HG03175 (cell line): ENCODE results near the gene WIF1.

Source experiments
- ATAC-seq: cut with Tn5 transposase; IDR thresholded peaks from one replicate; pipeline ENCODE4 v1.9.1; 2021; ENCODE audit warnings: mild to moderate bottlenecking, moderate library complexity; ENCODE audit not compliant: unreplicated experiment

Gene WIF1

DNA sequence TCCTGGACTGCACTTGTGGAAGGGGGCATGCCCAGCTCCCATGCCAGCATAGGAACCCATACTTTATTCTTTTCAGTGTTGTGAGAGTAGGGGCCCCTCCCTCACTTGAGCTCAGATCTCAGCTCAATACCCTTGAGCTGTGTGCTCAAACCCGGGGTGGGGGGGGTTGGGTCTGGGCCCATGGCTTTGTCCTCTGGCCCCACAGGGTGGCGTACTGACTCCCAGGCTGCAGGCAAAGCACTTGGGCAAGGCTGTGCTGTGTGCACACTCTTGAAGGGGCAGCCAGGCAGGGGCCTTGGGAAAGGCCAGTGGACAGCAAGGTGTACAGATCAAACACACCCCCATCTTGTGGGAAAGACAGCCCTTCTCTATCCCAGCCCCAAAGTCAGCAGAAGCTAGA lies 81.8 kb downstream of the WIF1 start:
- no peak for ATAC-seq

DNA sequence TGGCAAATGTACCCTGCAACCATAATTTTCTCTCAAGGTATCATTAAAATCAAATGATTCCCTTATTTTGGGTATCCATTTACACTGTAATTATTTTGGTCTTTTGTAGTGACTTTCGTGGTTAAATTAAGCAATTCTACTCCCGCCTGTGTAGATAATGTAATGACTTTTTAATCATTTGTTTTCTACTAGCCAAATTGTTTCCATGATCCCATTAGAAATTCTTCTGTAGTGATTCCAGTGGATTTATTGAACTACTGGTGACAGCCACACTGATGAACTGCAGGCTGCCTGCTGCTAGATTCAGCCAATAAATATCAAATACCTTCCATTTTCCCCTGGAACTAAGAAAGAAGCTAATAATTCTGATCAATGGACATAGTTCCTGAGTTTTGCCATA lies 96.0 kb downstream of the WIF1 start:
- no peak for ATAC-seq

DNA sequence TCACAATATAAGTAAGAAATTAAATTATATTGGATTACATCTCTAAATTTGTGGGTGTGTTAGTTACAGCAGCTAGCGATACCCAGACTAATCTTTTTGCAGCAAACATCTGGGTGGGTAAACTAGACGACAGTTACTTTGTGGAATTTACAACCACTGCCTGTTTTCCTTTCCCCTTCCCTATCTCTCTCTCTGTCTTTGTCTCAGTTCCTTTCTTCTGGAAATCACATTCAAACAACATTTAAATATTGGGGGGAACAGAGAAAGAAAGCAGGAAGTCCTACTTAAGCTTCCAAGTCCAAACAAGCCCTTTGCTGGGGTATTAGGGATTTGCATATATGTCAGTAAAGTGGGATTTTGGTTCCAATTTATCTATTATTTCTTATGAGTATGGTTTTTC lies 97.6 kb downstream of the WIF1 start:
- no peak for ATAC-seq

DNA sequence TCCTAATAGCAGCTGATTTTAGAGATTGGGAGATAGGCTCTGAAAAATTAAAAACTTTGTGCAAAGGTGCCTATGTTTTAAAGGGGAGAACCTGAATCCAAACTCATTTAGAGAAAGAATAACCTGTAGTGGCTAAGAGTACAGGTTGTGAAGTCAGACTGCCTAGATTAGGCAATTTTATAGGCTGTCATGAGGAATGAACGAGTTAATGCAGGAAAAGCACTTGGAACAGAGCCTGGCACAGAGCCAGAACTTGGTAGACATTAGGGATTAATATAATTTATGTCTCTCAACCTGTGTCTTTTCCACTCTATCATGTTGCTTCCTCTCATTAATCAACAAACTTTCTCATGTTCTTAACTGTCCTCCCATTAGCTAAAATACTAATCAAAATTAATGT lies 98.1 kb downstream of the WIF1 start:
- ATAC-seq, result no peak

DNA sequence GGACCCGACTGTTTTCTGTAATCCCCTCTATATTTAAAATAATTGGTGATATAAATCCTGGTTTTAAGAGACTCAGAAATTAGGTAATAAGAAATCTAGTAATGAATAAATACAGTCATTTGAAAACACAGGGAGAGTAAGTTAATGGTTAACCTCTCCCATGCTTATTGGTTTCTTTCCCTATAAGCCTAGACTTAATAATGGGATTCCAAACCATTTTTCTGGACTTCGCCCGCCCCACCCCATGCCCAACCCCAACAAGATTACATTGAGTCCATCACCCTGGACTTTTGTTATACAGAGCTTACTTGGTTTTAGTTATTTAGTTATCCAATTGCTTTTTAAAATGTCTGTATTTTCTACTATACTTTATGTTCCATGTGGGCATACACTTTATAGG lies 98.7 kb downstream of the WIF1 start:
- no peak for ATAC-seq

DNA sequence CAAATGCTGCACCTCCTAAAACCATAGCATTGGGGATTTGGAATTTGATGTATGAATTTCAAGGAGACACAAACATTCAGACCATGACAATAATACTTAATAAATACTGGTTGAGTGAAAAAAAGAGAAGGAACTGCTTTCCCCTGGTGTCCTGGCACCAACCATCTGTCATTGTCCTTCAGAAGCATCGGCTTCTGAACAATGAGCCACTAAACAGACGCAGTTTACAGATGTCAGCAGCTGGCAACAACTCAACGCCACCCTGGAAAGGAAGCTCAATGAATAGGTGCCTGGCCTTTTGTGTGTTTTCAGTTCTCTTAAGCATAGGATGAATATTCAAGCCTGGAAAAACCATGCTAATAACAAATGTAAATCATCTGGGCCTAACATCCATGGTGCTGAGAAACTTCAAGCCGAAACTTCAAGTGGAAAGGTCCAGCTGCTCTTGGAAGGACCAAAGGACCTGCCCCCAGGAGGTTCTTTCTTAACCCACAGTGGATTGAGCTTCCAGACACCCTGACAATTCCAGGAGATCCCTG lies 101.3 kb downstream of the WIF1 start:
- no peak for ATAC-seq

DNA sequence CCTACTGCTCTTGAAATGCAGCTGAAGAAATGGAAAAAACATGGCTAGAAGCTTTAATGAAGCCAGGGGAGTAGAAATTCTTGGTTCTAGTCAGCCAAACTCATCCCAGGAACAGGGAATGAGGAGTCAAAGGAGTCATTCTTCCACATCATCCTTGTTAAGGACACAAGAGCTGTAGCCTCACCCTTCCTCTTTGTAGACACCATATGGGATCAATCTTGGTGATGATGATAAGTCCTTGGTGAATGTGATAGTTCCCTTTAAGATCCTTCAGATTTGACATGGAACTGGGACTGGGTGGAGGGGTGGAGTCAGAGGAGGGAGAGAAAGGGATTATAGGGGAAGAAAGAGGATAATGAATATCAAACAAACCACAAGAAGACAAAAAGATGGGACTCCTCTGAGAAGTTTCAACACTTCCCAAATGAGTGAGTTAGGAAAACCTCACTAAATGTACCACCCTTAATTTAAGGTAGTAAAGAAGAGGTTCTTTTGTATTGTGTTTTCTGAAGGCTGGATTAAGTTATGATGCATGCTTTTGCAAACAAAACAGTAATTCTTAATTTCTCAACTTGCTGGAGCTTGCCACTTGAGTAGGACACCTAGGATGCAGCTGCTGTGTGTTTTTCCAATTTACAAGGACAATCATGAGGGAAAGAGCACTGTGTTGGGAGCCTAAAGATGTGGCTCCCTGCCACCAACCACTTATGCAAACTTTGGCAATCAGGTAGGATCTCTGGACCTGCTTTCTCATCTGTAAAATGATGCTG lies 104.0 kb downstream of the WIF1 start:
- no peak for ATAC-seq

DNA sequence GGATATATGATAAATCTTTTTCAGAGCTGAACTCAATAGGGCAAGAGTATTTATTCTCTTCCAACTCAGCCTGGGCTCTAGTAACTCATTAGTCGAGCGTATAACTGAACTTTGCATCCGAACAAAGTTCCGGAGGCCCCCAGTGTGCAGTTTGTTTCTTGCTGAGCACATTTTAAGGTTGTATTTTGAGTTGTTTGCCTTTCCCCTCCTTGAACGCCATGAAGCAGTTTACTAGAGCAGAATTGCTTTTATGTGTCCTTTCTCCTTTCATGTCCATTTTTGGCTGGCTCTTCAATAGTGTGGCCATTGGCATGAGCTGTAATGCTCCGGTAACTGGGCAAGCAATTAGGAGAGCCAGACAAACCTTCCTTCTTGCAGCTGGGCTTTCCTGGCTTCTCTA lies 105.3 kb downstream of the WIF1 start:
- ATAC-seq, result no peak

DNA sequence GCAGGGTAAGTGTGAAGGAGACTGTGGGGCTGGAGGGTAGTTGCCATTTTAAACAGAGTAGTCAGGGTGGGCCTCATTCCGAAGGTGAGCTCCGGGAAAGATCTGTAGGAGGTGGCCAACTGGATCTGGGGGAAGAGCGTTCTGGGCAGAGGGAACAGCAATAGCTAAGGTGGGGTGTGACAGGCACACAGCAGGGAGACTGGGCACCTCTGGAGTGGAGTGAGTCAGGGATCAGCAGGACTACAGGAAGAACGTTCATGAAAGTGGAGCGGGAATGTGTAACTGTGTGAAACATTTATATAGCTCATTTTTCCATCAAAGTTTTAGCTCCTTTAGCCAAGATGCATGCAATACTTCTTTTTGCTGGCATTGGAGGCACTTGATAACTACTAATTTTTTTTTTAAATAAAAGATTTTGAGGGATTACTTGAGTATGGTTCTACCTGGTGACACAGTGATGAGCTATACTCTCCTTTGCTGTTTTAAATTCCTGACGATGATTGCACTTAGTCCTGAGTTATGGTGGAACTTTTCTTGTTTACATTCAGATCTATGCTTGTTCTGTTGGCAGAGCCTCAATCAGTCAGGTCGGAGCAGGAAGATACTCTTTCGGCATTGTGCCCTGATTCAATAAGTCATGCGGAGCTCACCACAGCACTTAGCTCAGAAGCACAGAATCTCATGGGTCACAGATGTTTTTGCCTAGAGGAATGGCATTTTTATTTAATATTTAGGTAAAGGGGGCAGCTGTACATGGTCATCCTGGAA lies 106.4 kb downstream of the WIF1 start:
- ATAC-seq, result no peak

DNA sequence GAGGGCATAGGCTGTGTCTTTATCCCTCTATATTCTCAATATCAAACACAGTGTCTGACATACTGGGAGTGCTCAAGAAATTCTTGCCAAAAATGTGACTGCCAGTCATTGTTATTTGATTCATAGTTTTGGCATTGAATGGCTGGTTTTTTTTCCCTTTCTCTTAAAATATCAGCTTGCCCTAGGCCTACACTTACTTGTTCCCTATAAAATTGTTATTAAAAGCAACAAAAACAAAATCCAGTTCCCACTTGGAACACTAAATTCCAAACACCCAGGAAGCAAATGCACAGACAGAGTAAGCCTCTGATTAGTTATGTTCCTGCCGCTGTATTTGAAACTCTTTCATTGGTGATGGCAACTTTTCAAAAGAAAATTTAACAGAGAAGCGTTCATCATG lies 110.7 kb downstream of the WIF1 start:
- ATAC-seq, result no peak

DNA sequence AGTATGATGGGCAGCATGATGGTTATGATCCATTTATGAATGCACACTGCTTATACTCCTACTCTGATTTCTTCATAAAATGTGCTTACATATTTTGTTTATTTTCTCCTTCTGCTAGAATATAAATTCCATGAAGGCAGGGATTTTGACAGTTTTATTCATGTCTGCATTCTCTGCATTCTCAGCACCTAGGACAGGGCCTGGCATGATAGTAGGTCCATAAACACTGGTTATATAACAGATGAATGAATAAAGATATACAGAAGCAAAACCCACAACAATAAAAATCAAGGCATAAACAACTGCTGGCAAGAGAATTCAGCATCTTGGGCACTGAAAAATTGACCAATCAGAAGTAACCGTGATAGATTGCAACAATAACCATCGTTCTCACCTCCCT lies 115.4 kb downstream of the WIF1 start:
- no peak for ATAC-seq

DNA sequence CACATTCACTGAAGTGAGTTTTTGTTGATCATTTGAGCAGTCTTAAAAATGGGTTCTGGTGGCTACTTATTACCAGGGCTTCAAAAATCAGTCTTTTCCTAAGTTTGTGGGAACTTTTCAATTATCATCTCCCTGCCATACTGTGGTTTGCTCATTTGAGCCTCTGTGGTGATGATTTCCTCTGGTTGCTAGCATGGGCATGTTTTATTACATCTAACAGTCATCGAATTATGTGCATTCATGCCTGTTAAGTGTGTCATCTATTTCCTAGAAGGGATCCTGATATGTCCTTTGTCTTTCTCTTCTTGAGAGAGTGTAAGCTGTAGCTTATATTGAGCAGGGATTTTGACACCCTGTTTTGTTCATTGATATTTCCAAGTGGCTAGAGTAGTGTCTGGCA lies 116.8 kb downstream of the WIF1 start:
- ATAC-seq, result no peak
